GM12878 (cell line): ENCODE results near the gene ZNF106. TPM values are rescaled to one million over a fixed set of nuclear protein-coding genes. Genes with fewer than 3 reads are reported as not detected.

ENCODE experiments used
- ATAC-seq: fragments of 200-7000 bp; cut with Tn5 transposase; 3 replicates; pipeline ENCODE4 v1.9.1; 2020; ENCODE audit warnings: mild to moderate bottlenecking, moderate library complexity
- BruUV-seq: library from RNA; stranded (reverse); fragments of 400-500 nt; replicated peaks from 2 replicates; lab custom pipeline; 2021; lab: Mats Ljungman, UMichigan
- CTCF ChIA-PET: fragments of 300-600 bp; sonication (Branson Sonifier 250); formaldehyde crosslinking; extraction: SDS; loops from one replicate; lab custom pipeline; 2021; ENCODE audit warnings: inconsistent platforms; lab: Yijun Ruan, JAX
- POLR2A ChIA-PET: fragments of 350-600 bp; formaldehyde crosslinking; extraction: SDS; loops from one replicate; lab custom pipeline; 2021; ENCODE audit warnings: inconsistent platforms; lab: Charles Lee
- RAD21 ChIA-PET: fragments of 300-600 bp; sonication (Branson Sonifier 250); formaldehyde crosslinking; loops from one replicate; lab custom pipeline; 2023; ENCODE audit warnings: antibody characterized with exemption; ENCODE audit not compliant: unreplicated experiment; lab: Charles Lee
- SMC1A ChIA-PET: fragments of 300-600 bp; sonication (Branson Sonifier 250); formaldehyde crosslinking; loops from one replicate; lab custom pipeline; 2023; ENCODE audit not compliant: unreplicated experiment, uncharacterized antibody; lab: Charles Lee
- DNase-seq: peaks from one replicate; pipeline ENCODE4 v3.0.0-alpha.2; 2011; ENCODE audit warnings: low read depth, low spot score
- FAIRE-seq: peaks from 3 replicates; lab custom pipeline; 2011; peaks lifted over from hg19 to GRCh38; lab: Jason Lieb, UNC
- H2AFZ ChIP-seq: 2 replicates; pipeline ENCODE4 v1.6.0; 2011; ENCODE audit warnings: low read depth, low read length, control low read depth; ENCODE audit not compliant: control insufficient read depth
- H3K27ac ChIP-seq: 2 replicates; pipeline ENCODE4 v1.5.1; 2011; ENCODE audit warnings: control low read depth; ENCODE audit not compliant: control insufficient read depth, insufficient read depth
- H3K27me3 ChIP-seq, 2 experiments: replicated peaks in 1 of 2; 2 replicates each; pipeline versions ENCODE4 v1.6.0 to v1.6.1; 2011; ENCODE audit warnings: low read length in 1 of 2; ENCODE audit not compliant: control insufficient read depth in 2 of 2, insufficient read depth in 2 of 2
- H3K36me3 ChIP-seq, 2 experiments: 2 replicates each; pipeline ENCODE4 v1.5.1; 2011; ENCODE audit warnings: low read length in 1 of 2; ENCODE audit not compliant: control insufficient read depth in 2 of 2, insufficient read depth in 2 of 2
- H3K4me1 ChIP-seq: 2 replicates; pipeline ENCODE4 v1.6.1; 2011; ENCODE audit warnings: mild to moderate bottlenecking, low read length, moderate library complexity, mixed read lengths; ENCODE audit not compliant: control insufficient read depth, insufficient read depth
- H3K4me2 ChIP-seq: 2 replicates; pipeline ENCODE4 v1.6.0; 2011; ENCODE audit warnings: control low read depth; ENCODE audit not compliant: control insufficient read depth, insufficient read depth
- H3K4me3 ChIP-seq: fragments of 200-600 bp; sonication (generic); 2 replicates; pipeline ENCODE4 v1.5.1; 2016
- H3K79me2 ChIP-seq: 2 replicates; pipeline ENCODE4 v1.6.0; 2011; ENCODE audit warnings: low read length; ENCODE audit not compliant: control insufficient read depth, insufficient read depth
- H3K9ac ChIP-seq: 2 replicates; pipeline ENCODE4 v1.8.0; 2011; ENCODE audit warnings: low read length, control low read depth, mixed read lengths; ENCODE audit not compliant: control insufficient read depth, insufficient read depth
- H3K9me3 ChIP-seq: replicated peaks from 3 replicates; pipeline ENCODE4 v1.5.1; 2011; ENCODE audit warnings: mild to moderate bottlenecking, low read length; ENCODE audit not compliant: control insufficient read depth, insufficient read depth
- H4K20me1 ChIP-seq: 2 replicates; pipeline ENCODE4 v1.6.0; 2011; ENCODE audit not compliant: control insufficient read depth, insufficient read depth
- ASH2L ChIP-seq: fragments of 300-600, 200-600 bp; sonication (generic); IDR thresholded peaks from 2 replicates; pipeline ENCODE4 v1.6.1; 2017; ENCODE audit warnings: low read depth, mild to moderate bottlenecking, borderline replicate concordance
- CUX1 ChIP-seq: IDR thresholded peaks from 2 replicates; pipeline ENCODE4 v1.6.1; 2012; ENCODE audit warnings: improper control_type of control experiment, low read depth, low read length; ENCODE audit not compliant: insufficient replicate concordance
- HCFC1 ChIP-seq: fragments of 150-350 bp; IDR thresholded peaks from 2 replicates; pipeline ENCODE4 v1.6.1; 2014; ENCODE audit warnings: low read length
- KAT2A ChIP-seq: conservative IDR thresholded peaks from 2 replicates; pipeline ENCODE4 v1.6.1; 2011; ENCODE audit warnings: low read depth, low read length; ENCODE audit not compliant: control insufficient read depth
- RAD51 ChIP-seq: fragments of 450-650 bp; IDR thresholded peaks from 2 replicates; pipeline ENCODE4 v1.6.1; 2016; ENCODE audit warnings: moderate library complexity, mild to moderate bottlenecking, inconsistent platforms
- REST ChIP-seq: IDR thresholded peaks from 2 replicates; pipeline ENCODE4 v1.6.1; 2012; ENCODE audit warnings: mild to moderate bottlenecking, low read depth, low read length
- RFX5 ChIP-seq: IDR thresholded peaks from 2 replicates; pipeline ENCODE4 v1.6.1; 2011; ENCODE audit warnings: low read depth, low read length, improper control_type of control experiment
- SRF ChIP-seq, 2 experiments: IDR thresholded peaks; 2 replicates each; pipeline ENCODE4 v1.6.1; 2011; ENCODE audit warnings: low read depth in 2 of 2, low read length in 2 of 2, mild to moderate bottlenecking in 1 of 2, moderate library complexity in 1 of 2
- ZBTB40 ChIP-seq: fragments of 450-650 bp; IDR thresholded peaks from 2 replicates; pipeline ENCODE4 v1.6.1; 2016; ENCODE audit warnings: mild to moderate bottlenecking, moderate library complexity, borderline replicate concordance
- ZSCAN29 ChIP-seq: fragments of 450-650 bp; IDR thresholded peaks from 2 replicates; pipeline ENCODE4 v1.6.1; 2017; ENCODE audit warnings: mild to moderate bottlenecking, moderate library complexity
- WGBS: methylation state at CpG from one replicate; pipeline ENCODE4 v1.1.6; 2016; ENCODE audit warnings: low lambda C conversion rate; ENCODE audit not compliant: insufficient replicate concordance, insufficient coverage; ENCODE audit errors: missing lambda C conversion rate; 5-methylcytosine and 5-hydroxymethylcytosine counted together
- in situ Hi-C: fragments of 300-500 bp; cut with MboI; formaldehyde crosslinking; loops from 9 replicates; pipeline ENCODE4 v1.14.3; 2018; ENCODE audit warnings: mixed read lengths
- intact Hi-C: fragments of 100-400 bp; cut with micrococcal nuclease; formaldehyde crosslinking; loops from one replicate; pipeline ENCODE4 v1.14.2; 2022; ENCODE audit not compliant: unreplicated experiment
- polyA plus RNA-seq, 11 experiments: library from polyadenylated mRNA; depleted of rRNA in 4 of 11; unstranded in 6 of 11; stranded (reverse) in 5 of 11; fragments of >200 nt; fragmentation: Nextera tagmentation in 4 of 11; fragmentation: Illumina TruSeq in 1 of 11; extraction: Ambion mirVana in 4 of 11; extraction: Trizol in 1 of 11; gene quantifications; 1 replicate in 1 of 11; 2 replicates in 10 of 11; pipeline versions ENCODE4 v1.2.1 to v1.2.3, GENCODE V29; 2011 to 2016; ENCODE audit warnings: inconsistent platforms in 2 of 11, missing spikeins in 2 of 11, low read depth in 1 of 11
- total RNA-seq, 4 experiments: library from RNA; depleted of rRNA in 3 of 4; stranded (reverse); fragments of >200 nt in 3 of 4; fragmentation: Illumina TruSeq in 1 of 4; extraction: Trizol in 1 of 4; gene quantifications; 2 replicates each; pipeline versions ENCODE4 v1.2.1 to v1.2.3, GENCODE V29; 2013 to 2021

The ZNF106 gene
- total and polyA plus RNA-seq, 10 of the 15 experiments (the other 5 are each of a cell fraction or from before 2014, with no cell fraction given): 10.7 to 45.3 (median 32.5) TPM

GRCh38 chr15:42373936-42374335 lies 117.0 kb downstream of the ZNF106 start:
- ChIA-PET POLR2A (interaction anchor here (0.6 to 0.9 kb wide), 3 partner anchors 112 to 834 kb away, joined by 3 to 4 read pairs (median 4); no protein-coding TSS in a partner anchor), SMC1A (no interaction called here), CTCF (interaction anchor here (1.2 to 2.3 kb wide), 2 partner anchors 10 to 12 kb away, joined by 5 to 9 read pairs; no protein-coding TSS in a partner anchor), RAD21 (no interaction called here)
- in situ Hi-C loops: no loop called here
- Histone ChIP-seq H3K4me1 (no peaks in the 10 kb centered on the region), H3K4me3 (no peak overlapping the region), H3K4me2 (no peak overlapping the region), H3K27me3 (no peaks in the 10 kb centered on the region), H3K9ac (no peak overlapping the region), H3K79me2 (no peaks in the 10 kb centered on the region), H3K9me3 (no peaks in the 10 kb centered on the region; the same call in 1 of the 3 replicates), H2AFZ (no peak overlapping the region), H3K36me3 (no peaks in the 10 kb centered on the region), H3K27ac (no peak overlapping the region), H4K20me1 (no peaks in the 10 kb centered on the region)
- intact Hi-C loops: no loop called here
- WGBS: 68% methylated on average over 4 of the region's 4 CpGs
- DNase-seq: no peak
- no peak for ATAC-seq
- FAIRE-seq: no peak
- no TSS peak for BruUV-seq
- TF ChIP-seq ZBTB40: no peak
- TF ChIP-seq ZSCAN29: no peak
- TF ChIP-seq ASH2L: no peak
- no peak for TF ChIP-seq RFX5
- TF ChIP-seq HCFC1: no peak
- no peak for TF ChIP-seq RAD51
- TF ChIP-seq CUX1: no peak
- TF ChIP-seq KAT2A: no peak
- no peak for TF ChIP-seq REST
- no peak for TF ChIP-seq SRF (IDR thresholded peaks at IDR 0.05; ENCODE audit: low read depth in 2 of 2, low read length in 2 of 2)
